IMR-90 (cell line): ENCODE results near the gene ZNF277.

Experiments used
- BHLHE40 ChIP-seq: fragments of 150-350 bp; IDR thresholded peaks from 2 replicates; pipeline ENCODE4 v1.6.1; 2016; ENCODE audit warnings: mild to moderate bottlenecking, low read depth, low read length
- CEBPB ChIP-seq: IDR thresholded peaks from 2 replicates; pipeline ENCODE4 v1.6.1; 2012; ENCODE audit warnings: low read depth, low read length, improper control_type of control experiment
- CHD1 ChIP-seq: IDR thresholded peaks from 2 replicates; pipeline ENCODE4 v1.6.1; 2012; ENCODE audit warnings: low read depth, low read length, improper control_type of control experiment
- FOS ChIP-seq: fragments of 150-350 bp; IDR thresholded peaks from 2 replicates; pipeline ENCODE4 v1.6.1; 2016; ENCODE audit warnings: low read depth, low read length
- MAFK ChIP-seq: IDR thresholded peaks from 2 replicates; pipeline ENCODE4 v1.6.1; 2012; ENCODE audit warnings: low read depth, low read length, improper control_type of control experiment
- NFE2L2 ChIP-seq: fragments of 150-350 bp; IDR thresholded peaks from 2 replicates; pipeline ENCODE4 v1.6.1; 2016; ENCODE audit warnings: low read depth, mild to moderate bottlenecking, low read length
- POLR2A ChIP-seq: IDR thresholded peaks from 2 replicates; pipeline ENCODE4 v1.6.1; 2012; ENCODE audit warnings: mild to moderate bottlenecking, low read depth, low read length
- RAD21 ChIP-seq: IDR thresholded peaks from 2 replicates; pipeline ENCODE4 v1.6.1; 2012; ENCODE audit warnings: low read length, improper control_type of control experiment
- RCOR1 ChIP-seq: IDR thresholded peaks from 2 replicates; pipeline ENCODE4 v1.6.1; 2012; ENCODE audit warnings: mild to moderate bottlenecking, low read length, improper control_type of control experiment; ENCODE audit not compliant: insufficient replicate concordance
- RFX5 ChIP-seq: IDR thresholded peaks from 2 replicates; pipeline ENCODE4 v1.8.0; 2012; ENCODE audit warnings: low read depth, mild to moderate bottlenecking, low read length, moderate library complexity
- SMC3 ChIP-seq: fragments of 150-350 bp; IDR thresholded peaks from 2 replicates; pipeline ENCODE4 v1.6.1; 2016; ENCODE audit warnings: low read depth, mild to moderate bottlenecking, antibody characterized with exemption, low read length, moderate library complexity
- USF2 ChIP-seq: fragments of 150-350 bp; IDR thresholded peaks from 2 replicates; pipeline ENCODE4 v1.6.1; 2017; ENCODE audit warnings: mild to moderate bottlenecking, antibody characterized with exemption, low read length, low read depth
- TF ChIP-seq, protein P1 (sequence below): conservative IDR thresholded peaks from 2 replicates; pipeline ENCODE4 v1.5.1; 2012; ENCODE audit warnings: mild to moderate bottlenecking, low read depth, low read length, improper control_type of control experiment

GRCh38 chr7:112336261-112336660 is 129.8 kb downstream of the ZNF277 start:
- TF ChIP-seq, protein P1, sequence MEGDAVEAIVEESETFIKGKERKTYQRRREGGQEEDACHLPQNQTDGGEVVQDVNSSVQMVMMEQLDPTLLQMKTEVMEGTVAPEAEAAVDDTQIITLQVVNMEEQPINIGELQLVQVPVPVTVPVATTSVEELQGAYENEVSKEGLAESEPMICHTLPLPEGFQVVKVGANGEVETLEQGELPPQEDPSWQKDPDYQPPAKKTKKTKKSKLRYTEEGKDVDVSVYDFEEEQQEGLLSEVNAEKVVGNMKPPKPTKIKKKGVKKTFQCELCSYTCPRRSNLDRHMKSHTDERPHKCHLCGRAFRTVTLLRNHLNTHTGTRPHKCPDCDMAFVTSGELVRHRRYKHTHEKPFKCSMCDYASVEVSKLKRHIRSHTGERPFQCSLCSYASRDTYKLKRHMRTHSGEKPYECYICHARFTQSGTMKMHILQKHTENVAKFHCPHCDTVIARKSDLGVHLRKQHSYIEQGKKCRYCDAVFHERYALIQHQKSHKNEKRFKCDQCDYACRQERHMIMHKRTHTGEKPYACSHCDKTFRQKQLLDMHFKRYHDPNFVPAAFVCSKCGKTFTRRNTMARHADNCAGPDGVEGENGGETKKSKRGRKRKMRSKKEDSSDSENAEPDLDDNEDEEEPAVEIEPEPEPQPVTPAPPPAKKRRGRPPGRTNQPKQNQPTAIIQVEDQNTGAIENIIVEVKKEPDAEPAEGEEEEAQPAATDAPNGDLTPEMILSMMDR: no peak
- no peak for TF ChIP-seq CEBPB
- TF ChIP-seq CHD1: no peak
- TF ChIP-seq BHLHE40: no peak
- no peak for TF ChIP-seq SMC3
- no peak for TF ChIP-seq RAD21
- no peak for TF ChIP-seq NFE2L2
- no peak for TF ChIP-seq POLR2A
- TF ChIP-seq RFX5: no peak
- no peak for TF ChIP-seq USF2
- no peak for TF ChIP-seq RCOR1
- TF ChIP-seq MAFK: no peak
- TF ChIP-seq FOS: no peak
